ENCODE measurements around the gene HECTD4. TPM values are rescaled to one million over a fixed set of nuclear protein-coding genes. Genes with fewer than 3 reads are reported as not detected.
"Not testable (repeated sequence)": the region's sequence is repeated elsewhere in the genome, so short reads cannot be mapped to it uniquely, and the experiment has no call there.

HECTD4 gene
- total RNA-seq, 1 experiment from 2014 or later: 5.1 TPM

DNA sequence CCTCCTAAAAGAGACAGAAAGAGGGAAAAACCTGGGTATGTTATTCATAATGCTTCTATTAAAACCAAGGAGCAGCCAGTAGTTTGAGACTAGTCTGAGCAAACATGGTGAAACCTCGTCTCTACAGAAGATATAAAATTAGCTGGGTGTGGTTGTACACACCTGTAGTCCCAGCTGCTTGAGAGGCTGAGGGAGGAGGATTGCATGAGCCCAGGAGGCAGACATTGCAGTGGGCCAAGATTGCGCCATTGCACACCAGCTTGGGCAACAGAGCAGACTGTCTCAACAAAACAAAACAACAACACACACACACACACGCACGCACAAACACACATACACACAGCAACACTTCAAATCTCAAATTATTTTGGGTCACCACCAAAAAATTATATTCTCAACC, 27.8 kb downstream of the HECTD4 start:
- DNase-seq (ENCODE audit: low spot score): no peak

DNA sequence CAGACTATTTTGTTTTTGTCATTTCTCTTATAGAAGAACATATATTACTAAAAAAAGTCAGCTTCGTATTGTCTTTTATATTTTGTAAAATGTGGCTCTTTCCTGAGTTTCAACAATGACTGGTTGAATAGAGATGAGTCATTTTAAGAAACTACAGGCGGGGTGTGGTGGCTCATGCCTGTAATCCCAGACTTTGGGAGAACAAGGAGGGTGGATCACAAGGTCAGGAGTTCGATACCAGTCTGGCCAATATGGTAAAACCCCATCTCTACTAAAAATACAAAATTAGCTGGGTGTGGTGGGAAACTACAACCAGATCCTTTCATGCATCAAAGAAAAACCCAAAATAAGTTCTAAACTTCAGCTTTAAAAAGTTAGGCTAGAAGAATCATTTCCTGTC, 28.8 kb downstream of the HECTD4 start:
- DNase-seq (ENCODE audit: low spot score): peak; percentile 30

DNA sequence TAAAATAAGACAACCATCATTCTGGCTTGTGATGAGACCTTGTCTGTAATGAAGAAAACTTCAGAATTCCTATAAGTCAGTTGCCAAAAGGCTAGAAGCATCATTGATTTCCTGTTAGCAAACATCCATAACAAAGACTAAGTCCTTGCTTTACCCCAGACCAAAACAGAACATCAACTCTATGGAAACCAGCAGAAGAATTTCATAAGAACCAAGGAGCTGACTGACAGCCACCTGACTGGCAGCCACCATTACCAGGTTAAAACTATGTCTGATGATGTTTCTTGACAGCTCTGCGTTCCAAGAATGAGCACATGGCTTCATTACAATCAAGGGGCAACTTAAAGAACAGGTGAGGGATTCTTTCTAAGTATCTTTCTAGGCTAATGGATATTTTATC, 29.3 kb downstream of the HECTD4 start:
- DNase-seq (ENCODE audit: low spot score): no peak

DNA sequence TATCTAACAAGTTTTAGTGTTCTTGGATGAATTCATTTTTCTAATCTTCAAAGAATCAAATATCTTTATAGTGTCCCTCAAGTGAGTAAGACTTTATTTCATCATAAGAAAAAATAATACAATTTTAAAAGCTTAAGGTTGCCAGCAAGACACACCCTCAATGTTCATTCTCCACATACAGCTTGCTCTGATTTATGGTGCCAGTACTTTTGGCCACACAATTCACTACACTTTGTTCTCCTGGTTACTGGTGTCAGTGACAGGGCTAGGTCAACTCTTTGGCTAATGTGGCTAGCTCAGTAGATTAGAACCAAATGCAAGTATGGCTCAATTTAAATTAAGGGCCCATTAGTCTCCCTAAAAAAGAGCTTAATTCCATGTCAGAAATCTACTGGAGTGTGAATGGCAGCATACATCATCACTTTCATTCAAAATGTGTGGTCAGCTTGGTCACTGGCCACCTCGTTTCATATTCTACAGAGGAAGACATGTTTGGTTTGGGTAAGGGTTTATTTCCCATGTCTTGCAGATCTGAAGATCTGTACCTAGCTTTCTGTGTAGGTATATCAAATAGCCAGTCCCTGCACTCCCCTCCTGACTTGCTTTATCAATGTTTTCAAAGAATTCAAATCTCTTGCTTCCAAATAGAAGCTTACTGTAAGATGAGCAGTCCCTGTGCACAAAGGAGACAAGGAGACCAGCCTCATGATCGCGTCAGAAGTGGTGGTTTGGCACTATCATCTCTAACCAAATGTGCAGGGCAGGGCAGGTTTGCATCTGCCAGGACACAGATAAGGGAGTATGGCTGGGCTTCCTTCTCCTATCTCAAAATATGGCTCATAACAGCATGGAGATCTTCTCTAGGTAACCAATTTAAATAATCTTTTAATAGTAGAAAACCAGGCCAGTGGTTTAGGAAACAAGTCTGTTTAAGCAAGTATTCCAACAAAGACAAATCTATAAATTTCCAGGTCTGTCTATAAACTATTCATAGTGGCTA, 31.3 kb downstream of the HECTD4 start:
- DNase-seq (ENCODE audit: low spot score): peak; percentile 4

DNA sequence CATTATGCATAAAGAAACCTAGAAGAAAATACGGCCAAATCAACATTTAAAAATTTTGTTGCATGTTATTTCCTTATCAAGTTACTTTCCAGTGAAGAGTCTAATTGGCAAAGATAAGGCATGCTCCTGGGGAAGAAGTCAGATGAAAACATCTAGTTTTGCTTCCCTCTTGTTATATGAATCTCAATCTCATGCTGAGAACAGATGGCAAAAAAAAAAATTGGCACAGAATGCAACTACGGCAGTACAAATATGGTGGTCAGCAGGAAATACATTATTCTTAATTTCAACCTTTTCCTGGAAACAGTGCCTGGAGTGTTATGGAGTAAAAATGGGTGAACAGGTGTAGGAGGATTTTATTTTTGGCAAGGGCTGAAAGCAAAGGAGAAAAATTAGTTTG, 32.8 kb downstream of the HECTD4 start:
- no peak for DNase-seq (ENCODE audit: low spot score)

DNA sequence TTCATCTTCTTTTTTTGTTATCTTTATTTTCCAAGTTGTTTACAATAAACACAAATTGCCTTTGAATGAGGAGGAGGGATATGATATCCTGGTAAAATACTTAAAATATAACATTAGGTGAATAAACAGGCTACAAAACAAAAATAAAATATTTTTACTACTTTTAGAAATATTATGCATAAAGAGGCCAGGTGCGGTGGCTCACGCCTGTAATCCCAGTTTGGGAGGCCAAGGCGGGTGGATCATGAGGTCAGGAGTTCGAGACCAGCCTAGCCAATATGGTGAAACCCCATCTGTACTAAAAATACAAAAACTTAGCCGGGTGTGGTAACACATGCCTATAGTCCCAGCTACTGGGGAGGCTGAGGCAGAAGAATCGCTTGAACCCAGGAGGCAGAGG, 33.3 kb downstream of the HECTD4 start:
- not testable (repeated sequence) for DNase-seq (ENCODE audit: low spot score)

DNA sequence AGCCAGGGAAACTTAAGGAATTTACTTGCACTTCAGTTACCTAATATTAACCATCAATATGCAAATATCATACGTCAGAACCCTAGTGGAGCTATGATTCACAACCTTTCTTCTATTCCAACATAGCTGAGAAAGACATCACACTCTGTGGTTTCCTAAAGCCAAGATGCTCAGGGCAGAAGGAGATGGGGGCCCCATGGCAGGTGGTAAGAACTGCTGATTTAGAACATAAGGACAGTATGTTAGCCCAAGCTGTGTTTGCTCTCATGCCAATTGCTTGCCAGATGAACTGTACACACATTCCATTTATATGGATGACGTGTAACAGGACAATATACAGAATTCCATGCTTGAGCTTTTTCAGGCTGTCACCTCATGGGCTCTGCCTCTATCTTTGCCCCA, 34.6 kb downstream of the HECTD4 start:
- DNase-seq (ENCODE audit: low spot score): no peak

DNA sequence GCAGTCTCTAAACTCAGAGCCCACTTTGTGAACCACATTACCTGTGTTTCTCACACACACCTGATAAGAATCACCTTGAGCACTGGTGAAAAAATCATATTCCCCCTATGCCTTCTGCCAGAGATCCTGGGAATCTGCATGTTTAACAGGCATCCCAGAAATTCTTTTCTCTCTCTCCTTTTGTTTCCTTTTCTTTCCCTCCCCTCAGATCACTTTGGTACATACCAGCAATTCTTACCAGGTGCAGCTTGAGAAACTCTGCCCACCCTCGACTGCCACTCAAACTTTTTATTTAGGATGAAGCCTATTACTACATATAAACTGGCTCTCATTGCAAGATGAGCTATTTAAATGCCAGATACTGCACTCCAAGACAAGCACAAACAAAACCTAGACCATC, 36.0 kb downstream of the HECTD4 start:
- DNase-seq (ENCODE audit: low spot score): no peak

DNA sequence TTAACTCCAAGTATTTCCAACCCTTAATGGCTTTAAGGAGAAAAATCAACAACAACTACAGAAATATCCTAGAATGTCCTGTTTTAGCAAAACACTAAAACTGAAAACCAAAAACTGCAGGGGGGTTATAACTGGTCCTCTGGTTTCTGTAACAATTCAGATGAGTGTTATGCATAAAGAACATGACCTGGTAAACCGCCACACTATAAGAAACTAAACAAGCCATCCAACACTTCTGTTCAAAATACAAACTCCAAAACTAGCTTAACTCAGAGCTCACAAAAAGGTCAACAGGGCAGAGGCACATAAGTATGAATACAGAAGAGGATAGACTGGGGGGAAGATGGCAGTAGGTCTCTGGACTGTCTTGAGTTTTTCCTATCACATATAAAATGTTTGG, 38.0 kb downstream of the HECTD4 start:
- no peak for DNase-seq (ENCODE audit: low spot score)

DNA sequence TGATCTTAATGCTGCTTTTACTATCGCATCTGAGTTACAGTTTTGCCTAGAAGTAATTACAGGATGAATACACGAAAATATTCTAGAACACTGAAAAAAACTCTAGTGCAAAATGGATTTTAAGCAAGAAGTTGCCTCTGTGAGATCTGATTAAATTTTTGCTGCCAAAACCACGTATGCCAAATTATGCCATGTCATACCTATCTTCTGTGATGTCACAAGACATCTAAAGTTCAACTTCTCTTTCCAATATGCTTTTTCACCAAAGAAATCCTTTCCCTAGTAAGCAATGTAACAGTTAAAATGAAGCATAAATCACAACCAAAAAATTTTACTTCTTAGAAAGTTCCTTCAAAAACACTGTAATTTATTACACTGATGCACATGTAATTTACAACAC, 39.6 kb downstream of the HECTD4 start:
- DNase-seq (ENCODE audit: low spot score): no peak

DNA sequence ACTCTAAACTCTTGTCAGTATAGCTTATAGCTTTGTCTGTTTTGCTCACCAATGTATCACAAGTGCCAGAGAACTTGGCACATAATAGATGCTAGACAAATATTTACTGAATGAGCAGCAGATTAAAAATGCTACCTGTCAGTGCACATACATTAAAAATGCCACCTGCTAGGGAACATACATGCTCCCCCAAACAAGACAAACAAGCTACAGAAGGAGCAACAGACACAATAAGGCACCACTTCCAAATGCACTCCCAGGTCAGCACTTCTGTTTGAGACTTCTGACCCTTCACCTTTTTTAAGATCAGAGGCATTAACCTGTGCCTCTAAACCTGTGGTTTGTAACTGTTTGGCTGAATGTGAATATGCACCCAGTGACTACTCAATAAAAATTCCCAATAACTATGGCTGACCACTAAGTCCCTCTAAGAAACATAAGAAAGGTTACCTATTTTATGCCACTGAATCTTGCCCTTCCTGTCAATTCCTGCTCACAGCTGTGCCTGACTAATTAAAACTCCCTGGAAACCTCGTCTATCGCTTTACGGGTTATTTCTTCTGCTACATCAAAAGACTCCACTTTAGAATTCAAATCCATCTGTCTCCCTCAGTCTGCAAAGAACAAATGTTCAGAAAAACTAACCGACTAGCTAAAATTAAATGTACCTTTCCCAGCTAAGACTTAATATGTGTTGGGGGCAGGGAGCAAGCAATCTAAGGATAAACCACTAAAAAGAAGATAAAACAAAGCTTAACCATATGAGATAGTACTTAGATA, 41.0 kb downstream of the HECTD4 start:
- no peak for DNase-seq (ENCODE audit: low spot score)

DNA sequence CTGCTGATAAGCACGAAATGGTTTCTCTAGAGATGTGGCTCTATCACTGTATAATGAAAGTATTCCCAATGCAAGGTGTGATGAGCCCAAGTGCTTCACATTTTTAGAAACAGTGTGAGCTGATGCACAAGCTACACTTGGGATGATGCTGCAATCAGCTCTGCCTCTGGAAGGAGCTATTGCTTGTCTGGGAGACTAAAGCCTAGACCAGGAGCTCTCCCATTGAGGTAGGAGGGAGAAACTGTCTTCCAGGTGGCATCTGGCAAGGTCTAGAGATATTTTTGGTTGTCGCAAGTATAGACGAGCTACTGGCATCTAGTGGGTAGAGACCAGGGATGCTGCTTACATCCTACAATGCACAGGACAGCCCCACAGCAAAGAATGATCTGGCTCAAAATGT, 42.0 kb downstream of the HECTD4 start:
- no peak for DNase-seq (ENCODE audit: low spot score)

DNA sequence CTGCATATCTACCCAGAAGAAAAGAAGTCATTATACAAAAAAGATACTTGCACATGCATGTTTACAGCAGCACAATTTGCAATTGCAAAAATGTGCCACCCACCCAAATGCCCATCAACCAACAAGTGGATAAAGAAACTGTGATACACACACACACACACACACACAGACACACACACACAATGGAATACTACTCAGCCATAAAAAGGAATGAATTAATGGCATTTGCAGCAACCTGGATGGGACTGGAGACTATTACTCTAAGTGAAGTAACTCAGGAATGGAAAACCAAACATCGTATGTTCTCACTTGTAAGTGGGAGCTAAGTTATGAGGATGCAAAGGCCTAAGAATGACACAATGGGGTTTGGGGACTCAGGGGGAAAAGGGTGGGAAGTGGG, 47.2 kb downstream of the HECTD4 start:
- not testable (repeated sequence) for DNase-seq (ENCODE audit: low spot score)

DNA sequence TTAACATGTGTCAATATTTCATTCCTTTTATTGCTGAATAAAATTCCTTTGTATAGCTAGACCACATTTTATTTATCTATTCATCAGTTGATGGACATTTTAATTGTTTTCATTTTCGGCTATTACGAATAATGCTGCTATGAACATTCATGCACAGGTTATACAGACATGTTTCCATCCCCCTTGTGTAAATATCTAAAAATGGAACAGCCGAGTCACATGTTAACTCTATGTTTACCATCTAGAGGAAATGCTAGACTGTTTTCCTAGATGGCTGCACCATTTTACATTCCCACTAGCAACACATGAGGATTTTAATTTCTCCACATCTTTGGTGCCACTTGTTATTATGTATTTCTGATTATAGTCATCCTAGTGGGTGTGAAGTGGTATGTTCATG, 49.2 kb downstream of the HECTD4 start:
- no peak for DNase-seq (ENCODE audit: low spot score)

DNA sequence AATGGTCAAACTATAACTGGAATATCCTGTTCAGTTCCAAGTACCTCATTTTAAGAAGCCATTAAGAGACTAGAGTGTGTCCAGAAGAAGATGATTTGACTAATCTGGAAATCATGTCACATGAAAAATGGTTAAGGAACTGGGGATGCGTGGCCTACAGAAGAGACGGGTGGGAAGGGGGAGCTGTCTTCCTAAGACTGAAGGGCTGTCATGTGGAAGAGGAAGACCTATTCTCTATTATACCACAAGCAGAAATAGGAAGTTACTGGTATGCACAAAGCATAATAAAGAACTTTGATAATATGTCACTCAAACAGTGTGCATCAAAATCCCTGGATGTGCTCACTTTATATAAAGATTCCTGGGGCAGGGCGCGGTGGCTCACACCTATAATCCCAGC, 50.3 kb downstream of the HECTD4 start:
- no peak for DNase-seq (ENCODE audit: low spot score)

DNA sequence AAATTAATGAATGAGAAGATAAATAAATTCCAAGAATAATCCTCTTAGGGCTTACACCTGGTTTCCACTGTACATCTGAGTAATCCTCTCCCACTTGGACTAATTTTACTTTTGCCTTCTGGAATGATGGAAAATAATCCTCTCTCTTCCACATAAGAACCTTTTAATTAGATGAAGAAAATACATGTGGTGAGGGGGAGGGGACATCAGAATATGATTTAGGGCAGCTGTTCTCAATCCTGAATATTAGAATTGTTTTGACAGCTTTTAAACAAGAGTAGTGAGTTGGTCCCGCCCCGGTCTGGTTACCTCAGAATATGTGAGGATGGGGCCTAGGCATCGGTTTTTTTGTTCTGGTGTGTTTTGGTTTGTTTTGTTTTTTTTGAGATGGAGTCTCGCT, 51.5 kb downstream of the HECTD4 start:
- DNase-seq (ENCODE audit: low spot score): no peak

DNA sequence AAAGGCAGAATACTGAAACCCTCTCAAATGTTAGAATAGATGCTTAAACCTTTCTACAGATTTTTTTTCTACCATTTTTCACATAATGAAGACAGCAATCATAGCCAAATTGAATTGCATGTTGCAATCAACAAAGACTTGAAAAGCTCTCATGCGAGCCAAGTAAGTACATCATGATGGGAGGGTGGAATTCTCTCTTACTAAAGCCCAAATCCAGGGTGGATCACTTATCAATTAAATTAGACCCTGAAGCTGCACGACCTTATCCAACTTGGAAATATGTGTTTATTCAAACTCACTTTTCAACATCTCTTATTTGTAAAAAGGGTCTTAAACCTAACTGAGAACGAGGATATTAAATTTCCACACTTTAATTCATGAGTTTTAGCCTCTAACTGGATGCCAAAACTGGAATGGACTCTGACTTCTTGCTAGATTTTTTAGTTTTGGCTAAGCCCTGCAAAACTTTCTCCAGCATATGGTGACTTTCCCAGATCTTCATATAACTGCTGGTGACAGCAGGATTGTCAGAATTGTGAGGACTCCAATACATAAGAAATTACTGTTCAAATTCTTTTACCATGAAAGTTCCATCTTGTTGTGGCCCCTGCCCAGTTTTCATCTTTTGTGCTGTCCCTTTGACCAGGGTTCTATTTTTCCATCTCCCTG, 53.6 kb downstream of the HECTD4 start:
- DNase-seq (ENCODE audit: low spot score): no peak

DNA sequence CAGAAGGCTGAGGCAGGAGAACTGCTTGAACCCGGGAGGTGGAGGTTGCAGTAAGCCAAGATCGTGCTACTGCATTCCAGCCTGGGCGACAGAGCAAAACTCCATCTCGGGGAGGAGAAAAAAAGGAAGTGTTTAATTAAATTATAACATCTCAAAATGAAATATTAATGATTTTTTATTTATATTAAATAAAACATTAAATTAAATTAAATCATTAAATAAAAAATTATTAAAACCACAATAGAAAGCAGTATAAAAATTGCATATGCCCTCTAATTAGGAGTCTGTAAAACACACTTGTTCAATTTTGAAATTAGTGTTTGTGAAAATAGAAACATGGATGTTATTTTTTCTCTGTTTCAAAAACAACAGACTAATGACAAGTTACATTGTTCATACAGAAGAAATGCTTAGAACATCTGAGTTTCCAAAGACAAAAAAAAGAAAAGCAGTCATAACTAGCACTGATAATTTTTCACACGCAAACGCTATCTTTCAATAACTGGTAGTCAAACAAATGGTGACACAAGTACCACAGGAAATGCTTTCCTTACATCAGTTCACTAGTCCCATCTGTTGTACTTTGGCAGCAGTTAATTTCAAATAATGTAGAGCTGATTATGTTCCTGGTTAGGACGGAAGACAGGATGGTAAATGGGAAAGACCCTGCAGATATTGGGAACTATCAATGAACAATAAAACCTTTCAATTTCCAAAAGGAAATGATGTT, 54.9 kb downstream of the HECTD4 start:
- no peak for DNase-seq (ENCODE audit: low spot score)

DNA sequence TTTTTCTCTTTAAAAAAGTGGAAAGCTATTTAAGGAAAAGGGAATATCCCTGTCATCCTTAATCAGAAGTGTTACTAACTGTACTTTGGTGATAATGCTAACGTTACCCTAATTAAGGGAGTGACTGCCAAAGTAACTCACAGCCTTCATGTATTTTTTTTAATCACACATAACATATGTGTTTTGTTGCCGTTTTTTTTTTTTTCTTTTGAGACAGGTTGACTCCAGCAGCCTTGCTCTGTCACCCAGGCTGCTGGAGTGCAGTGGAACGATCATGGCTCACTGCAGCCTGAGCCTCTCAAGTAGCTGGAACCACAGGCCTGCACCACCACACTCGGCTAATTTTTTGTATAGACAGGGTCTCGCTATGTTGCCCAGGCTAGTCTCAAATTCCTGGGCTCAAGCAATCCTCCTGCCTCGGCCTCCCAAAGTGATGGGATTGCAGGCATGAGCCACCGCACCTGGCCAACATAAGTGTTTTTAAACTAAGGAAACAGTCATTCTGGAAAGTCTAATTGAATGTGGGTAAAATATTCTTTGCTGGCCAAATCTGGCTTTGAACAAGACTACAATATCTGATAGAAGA, 56.5 kb downstream of the HECTD4 start:
- no peak for DNase-seq (ENCODE audit: low spot score)

DNA sequence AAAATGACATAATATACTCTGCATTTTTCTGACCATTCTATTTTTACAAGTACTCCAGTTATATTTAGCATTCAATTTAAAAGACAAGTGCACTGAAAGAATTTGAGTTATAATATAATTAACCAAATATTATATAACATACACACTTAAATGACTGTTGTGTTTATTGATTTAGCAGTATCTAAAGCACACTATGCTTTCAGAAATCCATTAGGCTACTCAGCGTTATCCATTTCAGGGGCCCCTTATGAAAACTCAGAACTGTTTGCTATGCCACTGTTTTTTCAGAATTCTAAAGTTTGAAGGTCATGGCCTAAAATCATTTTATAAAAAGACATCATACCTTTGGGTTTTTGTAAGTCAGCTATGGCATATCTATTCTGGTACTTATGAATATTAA, 57.1 kb downstream of the HECTD4 start:
- no peak for DNase-seq (ENCODE audit: low spot score)

DNA sequence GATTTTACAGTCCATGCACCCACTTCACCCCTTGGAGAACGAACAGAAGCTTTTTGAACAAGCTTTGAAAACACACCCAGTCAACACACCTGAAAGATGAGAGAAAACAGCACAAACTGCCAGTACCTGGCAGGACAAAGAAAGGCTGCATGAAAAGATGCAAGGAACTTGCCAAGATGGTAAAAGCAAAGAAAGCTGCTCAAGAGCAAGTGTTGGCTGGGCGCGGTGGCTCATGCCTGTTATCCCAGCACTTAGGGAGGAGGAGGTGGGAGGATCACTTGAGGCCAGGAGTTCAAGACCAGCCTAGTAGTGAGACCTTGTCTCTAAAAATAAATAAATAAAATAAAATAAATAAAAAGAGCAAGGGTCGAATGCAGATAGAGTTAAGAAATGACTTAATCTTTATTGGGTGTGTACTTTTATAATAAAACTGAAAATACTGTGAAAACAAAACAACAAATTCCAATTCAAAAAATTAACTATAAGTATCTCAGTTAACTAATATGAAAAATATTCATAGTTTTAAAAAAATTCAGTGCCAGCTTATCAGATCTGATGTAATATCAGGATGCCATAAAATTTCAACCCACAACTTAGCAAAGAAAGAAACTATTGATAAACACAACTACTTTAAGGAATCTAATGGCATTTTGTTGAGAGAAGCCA, 59.2 kb downstream of the HECTD4 start:
- DNase-seq (ENCODE audit: low spot score): no peak
